Keratinocyte (primary cell): Measurements from ENCODE around the gene SPTBN2.

Experiments used
- CTCF ChIP-seq, 3 experiments: IDR thresholded peaks in 1 of 3; conservative IDR thresholded peaks in 1 of 3; optimal IDR thresholded peaks in 1 of 3; 2 replicates in 2 of 3; 3 replicates in 1 of 3; pipeline versions ENCODE3 to v1.5.1; 2011; ENCODE audit warnings: low read length in 3 of 3, mild to moderate bottlenecking in 3 of 3, moderate library complexity in 2 of 3, control low read depth in 1 of 3, inconsistent platforms in 1 of 3; ENCODE audit not compliant: insufficient read depth in 2 of 3; ENCODE audit errors: extremely low read depth in 1 of 3
- EZH2 ChIP-seq: IDR thresholded peaks from one replicate; pipeline ENCODE4 v1.6.1; 2012; ENCODE audit warnings: inconsistent platforms, mild to moderate bottlenecking, low read length, moderate library complexity

- TF ChIP-seq CTCF (optimal IDR thresholded peaks at IDR 0.05 in 1 of 3, IDR thresholded peaks at IDR 0.05 in 1 of 3, conservative IDR thresholded peaks at IDR 0.05 in 1 of 3; ENCODE audit: extremely low read depth in 1 of 3, insufficient read depth in 2 of 3, low read length in 3 of 3) (no peak), EZH2 (no peak)
Measured at GRCh38 chr11:66636411-66636810, 92.6 kb downstream of the SPTBN2 start.
